ENCODE data around the gene DHRS2. TPM values are rescaled to one million over a fixed set of nuclear protein-coding genes. Genes with fewer than 3 reads are reported as not detected.
A peak's percentile ranks its signal among the peaks of the same experiment; 100 is the strongest.
"Not testable (repeated sequence)": the region's sequence is repeated elsewhere in the genome, so short reads cannot be mapped to it uniquely, and the experiment has no call there.

The DHRS2 gene
- total and polyA plus RNA-seq, 5 experiments from 2014 or later: not detected

GRCh38 chr14:23604148-23604547 lies 32.0 kb upstream of the DHRS2 start:
- POLR2A ChIA-PET: no interaction called here

GRCh38 chr14:23604675-23605170 lies 31.4 kb upstream of the DHRS2 start:
- H3K27me3 Mint-ChIP-seq: peaks cover 0 to 3% (median 0%) of the 10 kb centered on the region in 5 donors
- no peak overlapping the region for H3K27ac Mint-ChIP-seq
- no peak for DNase-seq
- H3K9me3 Mint-ChIP-seq: peaks cover 0 to 12% (median 4%) of the 10 kb centered on the region in 9 donors
- POLR2A ChIA-PET: no interaction called here
- peaks cover 11 to 34% (median 22%) of the 10 kb centered on the region in 4 donors for H3K4me1 Mint-ChIP-seq
- ATAC-seq: no peak
- H3K4me3 Mint-ChIP-seq: no peak overlapping the region
- peaks cover 0 to 11% (median 7%) of the 10 kb centered on the region in 3 donors for H3K36me3 Mint-ChIP-seq

More at GRCh38 chr14:23604148-23604547, 32.0 kb upstream of the DHRS2 start:
- H3K27ac Mint-ChIP-seq: no peak overlapping the region
- H3K36me3 Mint-ChIP-seq: peaks cover 0 to 16% (median 9%) of the 10 kb centered on the region in 3 donors
- ATAC-seq (no peak), DNase-seq (no peak)
- no peak overlapping the region for H3K4me3 Mint-ChIP-seq
- peaks cover 0 to 5% (median 0%) of the 10 kb centered on the region in 5 donors for H3K27me3 Mint-ChIP-seq
- peaks cover 1 to 16% (median 7%) of the 10 kb centered on the region in 9 donors for H3K9me3 Mint-ChIP-seq
- H3K4me1 Mint-ChIP-seq: peaks cover 5 to 28% (median 19%) of the 10 kb centered on the region in 4 donors

GRCh38 chr14:23605931-23606585 lies 30.1 kb upstream of the DHRS2 start:
- Mint-ChIP-seq H3K27me3 (no peaks in the 10 kb centered on the region), H3K27ac (peak overlapping the region in 2 of 10 donors; percentile 32 to 41), H3K4me3 (no peak overlapping the region), H3K4me1 (peaks cover 23 to 47% (median 32%) of the 10 kb centered on the region in 4 donors), H3K9me3 (peaks cover 0 to 11% (median 1%) of the 10 kb centered on the region in 9 donors), H3K36me3 (peaks cover 0 to 12% (median 5%) of the 10 kb centered on the region in 3 donors)
- DNase-seq (no peak), ATAC-seq (no peak)
- POLR2A ChIA-PET: no interaction called here

- Mint-ChIP-seq H3K27ac (peak overlapping the region in 9 of 10 donors; percentile 36 to 99 (median 92)), H3K4me1 (peaks cover 28 to 61% (median 43%) of the 10 kb centered on the region in 4 donors), H3K36me3 (peaks cover 0 to 12% (median 7%) of the 10 kb centered on the region in 3 donors), H3K4me3 (no peak overlapping the region), H3K27me3 (no peaks in the 10 kb centered on the region), H3K9me3 (peaks cover 0 to 11% (median 1%) of the 10 kb centered on the region in 9 donors)
- POLR2A ChIA-PET: interaction anchor here (0.5 kb wide), 1 partner anchor 486 kb away, joined by 4 read pairs; no protein-coding TSS in a partner anchor
- DNase-seq: no peak
- no peak for ATAC-seq
Measured at GRCh38 chr14:23608454-23608853, 27.7 kb upstream of the DHRS2 start.

- Mint-ChIP-seq H3K27ac (peak overlapping the region; percentile 52 to 99 (median 92)), H3K9me3 (peaks cover 0 to 11% (median 1%) of the 10 kb centered on the region in 9 donors), H3K4me1 (peaks cover 28 to 61% (median 43%) of the 10 kb centered on the region in 4 donors), H3K36me3 (peaks cover 0 to 12% (median 7%) of the 10 kb centered on the region in 3 donors), H3K4me3 (peak overlapping the region in 8 of 10 donors; percentile 22 to 90 (median 48)), H3K27me3 (no peaks in the 10 kb centered on the region)
- POLR2A ChIA-PET: interaction anchor here (0.5 kb wide), 1 partner anchor 486 kb away, joined by 4 read pairs; no protein-coding TSS in a partner anchor
- no peak for ATAC-seq
- no peak for DNase-seq
Measured at GRCh38 chr14:23609001-23609400, 27.2 kb upstream of the DHRS2 start.

DNA sequence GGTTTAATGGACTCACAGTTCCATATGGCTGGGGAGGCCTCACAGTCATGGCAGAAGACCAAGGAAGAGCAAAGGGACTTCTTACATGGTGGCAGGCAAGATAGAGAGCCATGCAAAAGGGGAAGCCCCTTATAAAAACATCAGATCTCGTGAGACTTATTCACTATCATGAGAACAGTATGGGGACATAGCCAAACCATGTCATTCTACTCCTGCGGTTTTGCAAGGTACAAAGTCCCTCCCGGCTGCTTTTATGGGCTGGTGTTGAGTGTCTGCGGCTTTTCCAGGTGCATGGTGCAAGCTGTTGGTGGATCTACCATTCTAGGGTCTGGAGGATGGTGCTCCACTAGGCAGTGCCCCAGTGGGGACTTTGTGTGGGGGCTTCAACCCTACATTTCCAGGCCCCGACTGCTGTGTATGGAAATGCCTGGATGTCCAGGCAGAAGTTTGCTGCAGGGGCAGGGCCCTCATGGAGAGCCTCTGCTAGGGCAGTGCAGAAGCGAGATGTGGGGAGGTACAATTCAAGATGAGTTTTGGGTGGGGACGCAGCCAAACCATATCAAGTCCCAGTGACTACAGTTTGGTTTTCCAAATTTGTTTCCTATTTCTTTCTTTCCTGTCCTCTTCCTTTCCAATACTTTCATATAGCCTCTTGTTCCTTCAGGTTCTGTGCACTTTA lies 26.6 kb upstream of the DHRS2 start:
- ATAC-seq, H3K27me3 Mint-ChIP-seq, DNase-seq: not testable (repeated sequence)
- H3K4me3 Mint-ChIP-seq: peak overlapping the region; percentile 37 to 90 (median 80)
- H3K27ac Mint-ChIP-seq: peak overlapping the region; percentile 89 to 99 (median 94)
- H3K4me1 Mint-ChIP-seq: peaks cover 28 to 61% (median 43%) of the 10 kb centered on the region in 4 donors
- peaks cover 0 to 11% (median 1%) of the 10 kb centered on the region in 9 donors for H3K9me3 Mint-ChIP-seq
- POLR2A ChIA-PET: interaction anchor here (1.7 kb wide), 1 partner anchor 23 kb away, joined by 9 read pairs; no protein-coding TSS in a partner anchor
- peaks cover 0 to 12% (median 7%) of the 10 kb centered on the region in 3 donors for H3K36me3 Mint-ChIP-seq

GRCh38 chr14:23610090-23610814 lies 25.9 kb upstream of the DHRS2 start:
- ATAC-seq (peak; percentile 92 to 95), DNase-seq (peak in 5 of 10 donors; percentile 10 to 49 (median 36))
- POLR2A ChIA-PET: interaction anchor here (1.1 to 2.0 kb wide), 4 partner anchors 11 to 630 kb away, joined by 3 to 9 read pairs (median 6); no protein-coding TSS in a partner anchor
- H3K27ac Mint-ChIP-seq: peak overlapping the region; percentile 89 to 99 (median 94)
- peaks cover 0 to 11% (median 1%) of the 10 kb centered on the region in 9 donors for H3K9me3 Mint-ChIP-seq
- peaks cover 0 to 12% (median 7%) of the 10 kb centered on the region in 3 donors for H3K36me3 Mint-ChIP-seq
- H3K4me3 Mint-ChIP-seq: peak overlapping the region; percentile 55 to 90 (median 80)
- no peaks in the 10 kb centered on the region for H3K27me3 Mint-ChIP-seq
- peaks cover 28 to 61% (median 43%) of the 10 kb centered on the region in 4 donors for H3K4me1 Mint-ChIP-seq

DNA sequence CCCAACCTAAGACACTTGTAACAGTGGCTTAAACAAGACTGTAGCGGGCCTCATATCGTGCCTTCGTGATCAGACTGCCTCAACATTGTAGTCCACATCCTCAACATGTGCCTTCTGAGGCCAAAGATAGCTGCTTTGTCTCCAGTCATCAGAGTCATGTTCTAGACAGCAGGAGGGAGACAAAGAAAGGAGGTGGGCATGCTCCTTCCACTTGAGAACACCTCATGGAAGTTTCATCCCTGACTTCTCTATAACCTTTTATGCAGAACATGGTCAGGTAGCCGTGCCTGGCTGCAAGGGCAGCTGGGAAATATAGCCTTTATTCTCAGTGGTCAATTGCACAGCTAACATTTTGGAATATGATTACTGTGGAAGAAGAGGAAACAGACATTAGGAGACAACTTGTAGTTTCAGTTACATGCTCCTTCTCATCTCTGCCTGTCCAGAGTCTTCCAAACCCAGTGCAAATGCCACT lies 25.3 kb upstream of the DHRS2 start:
- Mint-ChIP-seq H3K27me3 (no peaks in the 10 kb centered on the region), H3K4me3 (peak overlapping the region in 9 of 10 donors; percentile 22 to 90 (median 78)), H3K36me3 (peaks cover 0 to 12% (median 7%) of the 10 kb centered on the region in 3 donors), H3K4me1 (peaks cover 26 to 57% (median 42%) of the 10 kb centered on the region in 4 donors), H3K9me3 (peaks cover 0 to 11% (median 1%) of the 10 kb centered on the region in 9 donors), H3K27ac (peak overlapping the region; percentile 89 to 99 (median 94))
- DNase-seq (no peak), ATAC-seq (peak; percentile 63 to 75)
- POLR2A ChIA-PET: interaction anchor here (0.8 to 2.0 kb wide), 5 partner anchors 10 to 630 kb away, joined by 3 to 9 read pairs (median 4); no protein-coding TSS in a partner anchor

DNA sequence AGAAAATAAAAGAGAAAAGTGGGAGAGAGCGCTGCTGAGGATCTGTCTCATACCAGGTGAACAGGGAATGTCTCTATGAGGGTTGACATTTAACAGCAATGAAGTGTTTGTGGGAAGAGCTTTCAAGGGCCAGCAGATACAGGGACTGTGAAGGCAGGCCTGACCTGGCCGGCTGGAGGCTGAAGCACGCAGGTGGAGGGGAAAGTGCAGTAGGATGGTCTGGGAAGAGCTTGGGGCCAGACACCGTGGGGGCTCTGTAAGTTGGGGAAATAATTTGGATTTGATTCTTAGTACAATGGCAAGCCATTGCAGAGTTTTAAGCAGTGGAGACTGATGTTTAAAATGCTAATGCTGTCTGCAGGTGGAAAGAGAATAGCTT lies 23.8 kb upstream of the DHRS2 start:
- ATAC-seq: no peak
- Mint-ChIP-seq H3K27ac (peak overlapping the region in 9 of 10 donors; percentile 6 to 90 (median 58)), H3K27me3 (no peaks in the 10 kb centered on the region), H3K4me3 (no peak overlapping the region), H3K4me1 (peaks cover 18 to 44% (median 38%) of the 10 kb centered on the region in 4 donors), H3K36me3 (peaks cover 0 to 12% (median 7%) of the 10 kb centered on the region in 3 donors), H3K9me3 (peaks cover 0 to 11% (median 1%) of the 10 kb centered on the region in 9 donors)
- POLR2A ChIA-PET: no interaction called here
- DNase-seq: no peak

- H3K27ac Mint-ChIP-seq: peak overlapping the region in 7 of 10 donors; percentile 7 to 90 (median 43)
Measured at GRCh38 chr14:23612802-23613201, 23.4 kb upstream of the DHRS2 start.

GRCh38 chr14:23613242-23614070 lies 22.7 kb upstream of the DHRS2 start:
- Mint-ChIP-seq H3K4me3 (no peak overlapping the region), H3K27ac (peak overlapping the region in 2 of 10 donors; percentile 60 to 68), H3K27me3 (no peaks in the 10 kb centered on the region), H3K4me1 (peaks cover 17 to 44% (median 36%) of the 10 kb centered on the region in 4 donors), H3K9me3 (peaks cover 0 to 11% (median 1%) of the 10 kb centered on the region in 9 donors), H3K36me3 (peaks cover 0 to 12% (median 7%) of the 10 kb centered on the region in 3 donors)
- POLR2A ChIA-PET: interaction anchor here (0.9 kb wide), 1 partner anchor 19 kb away, joined by 3 read pairs; no protein-coding TSS in a partner anchor
- no peak for ATAC-seq
- no peak for DNase-seq

More at GRCh38 chr14:23612802-23613201, 23.4 kb upstream of the DHRS2 start:
- POLR2A ChIA-PET: no interaction called here
- no peaks in the 10 kb centered on the region for H3K27me3 Mint-ChIP-seq
- DNase-seq (no peak), ATAC-seq (no peak)
- H3K9me3 Mint-ChIP-seq: peaks cover 0 to 11% (median 1%) of the 10 kb centered on the region in 9 donors
- H3K4me1 Mint-ChIP-seq: peaks cover 17 to 42% (median 38%) of the 10 kb centered on the region in 4 donors
- H3K36me3 Mint-ChIP-seq: peaks cover 0 to 12% (median 7%) of the 10 kb centered on the region in 3 donors
- H3K4me3 Mint-ChIP-seq: no peak overlapping the region
